Measurements from ENCODE around the gene OXTR.

OXTR gene

GRCh38 chr3:8769088-8769822, at the start of gene OXTR:
OXTR (minus strand) TSS chr3:8769613; CDS start chr3:8768187, 1,426 bp downstream.
- Histone ChIP-seq H3K27me3 (replicated peaks; ENCODE audit: control insufficient read depth, insufficient read depth, low read length) (no peaks in the 10 kb centered on the region), H3K36me3 (ENCODE audit: control insufficient read depth, insufficient read depth, low read length) (no peaks in the 10 kb centered on the region), H3K4me3 (replicated peaks; ENCODE audit: low read depth, low read length) (peak within 1 kb of the TSS; percentile 73)
- DNase-seq (ENCODE audit: extremely low read depth, insufficient read length), result peak; percentile 84
- TF ChIP-seq CTCF (IDR thresholded peaks at IDR 0.05; ENCODE audit: insufficient read depth, low read length, poor library complexity, severe bottlenecking), result peak; percentile 99

GRCh38 chr3:8817486-8817885, 48.1 kb upstream of the OXTR start:
- Histone ChIP-seq H3K36me3 (ENCODE audit: control insufficient read depth, insufficient read depth, low read length) (no peaks in the 10 kb centered on the region), H3K27me3 (replicated peaks; ENCODE audit: control insufficient read depth, insufficient read depth, low read length) (no peaks in the 10 kb centered on the region), H3K4me3 (replicated peaks; ENCODE audit: low read depth, low read length) (no peak overlapping the region)
- TF ChIP-seq CTCF (IDR thresholded peaks at IDR 0.05; ENCODE audit: insufficient read depth, low read length, poor library complexity, severe bottlenecking), result no peak
- DNase-seq (ENCODE audit: extremely low read depth, insufficient read length), result no peak

GRCh38 chr3:8816106-8816505, 46.7 kb upstream of the OXTR start:
- no peaks in the 10 kb centered on the region for H3K27me3 ChIP-seq (replicated peaks; ENCODE audit: control insufficient read depth, insufficient read depth, low read length)
- TF ChIP-seq CTCF (IDR thresholded peaks at IDR 0.05; ENCODE audit: insufficient read depth, low read length, poor library complexity, severe bottlenecking), result no peak
- H3K36me3 ChIP-seq (ENCODE audit: control insufficient read depth, insufficient read depth, low read length), result no peaks in the 10 kb centered on the region
- no peak for DNase-seq (ENCODE audit: extremely low read depth, insufficient read length)
- H3K4me3 ChIP-seq (replicated peaks; ENCODE audit: low read depth, low read length), result no peak overlapping the region

GRCh38 chr3:8813411-8813810, 44.0 kb upstream of the OXTR start:
- no peak for DNase-seq (ENCODE audit: extremely low read depth, insufficient read length)
- Histone ChIP-seq H3K27me3 (replicated peaks; ENCODE audit: control insufficient read depth, insufficient read depth, low read length) (no peaks in the 10 kb centered on the region), H3K36me3 (ENCODE audit: control insufficient read depth, insufficient read depth, low read length) (no peaks in the 10 kb centered on the region), H3K4me3 (replicated peaks; ENCODE audit: low read depth, low read length) (no peak overlapping the region)
- no peak for TF ChIP-seq CTCF (IDR thresholded peaks at IDR 0.05; ENCODE audit: insufficient read depth, low read length, poor library complexity, severe bottlenecking)

- no peaks in the 10 kb centered on the region for H3K36me3 ChIP-seq (ENCODE audit: control insufficient read depth, insufficient read depth, low read length)
- H3K4me3 ChIP-seq (replicated peaks; ENCODE audit: low read depth, low read length), result no peak overlapping the region
- H3K27me3 ChIP-seq (replicated peaks; ENCODE audit: control insufficient read depth, insufficient read depth, low read length), result no peaks in the 10 kb centered on the region
- no peak for DNase-seq (ENCODE audit: extremely low read depth, insufficient read length)
- TF ChIP-seq CTCF (IDR thresholded peaks at IDR 0.05; ENCODE audit: insufficient read depth, low read length, poor library complexity, severe bottlenecking), result no peak
Observed at GRCh38 chr3:8810561-8810960, 41.1 kb upstream of the OXTR start.

Data from GM06990 (cell line).